ENCODE data around the gene SH2D5.

SH2D5 gene

GRCh38 chr1:20711285-20712214, 21.0 kb downstream of the SH2D5 start:
- DNase-seq = no peak

GRCh38 chr1:20710469-20711284, 21.8 kb downstream of the SH2D5 start:
- no peak for DNase-seq

GRCh38 chr1:20709868-20710267, 22.6 kb downstream of the SH2D5 start:
- no peak for DNase-seq

GRCh38 chr1:20708891-20709290, 23.6 kb downstream of the SH2D5 start:
- DNase-seq = no peak

- no peak for DNase-seq
Observed at GRCh38 chr1:20708057-20708456, 24.4 kb downstream of the SH2D5 start.

- no peak for DNase-seq
Observed at GRCh38 chr1:20706841-20707240, 25.7 kb downstream of the SH2D5 start.

GRCh38 chr1:20705203-20705755, 27.2 kb downstream of the SH2D5 start:
- DNase-seq = no peak

- DNase-seq = no peak
Observed at GRCh38 chr1:20704390-20705202, 27.9 kb downstream of the SH2D5 start.

- DNase-seq = no peak
Observed at GRCh38 chr1:20703124-20703756, 29.3 kb downstream of the SH2D5 start.

GRCh38 chr1:20702416-20702815, 30.1 kb downstream of the SH2D5 start:
- no peak for DNase-seq

- no peak for DNase-seq
Observed at GRCh38 chr1:20701847-20702246, 30.7 kb downstream of the SH2D5 start.

- DNase-seq = no peak
Observed at GRCh38 chr1:20701446-20701845, 31.1 kb downstream of the SH2D5 start.

- DNase-seq = no peak
Observed at GRCh38 chr1:20700636-20701215, 31.8 kb downstream of the SH2D5 start.

GRCh38 chr1:20699558-20699957, 32.9 kb downstream of the SH2D5 start:
- DNase-seq = no peak

- DNase-seq = no peak
Observed at GRCh38 chr1:20698195-20698910, 34.1 kb downstream of the SH2D5 start.

- DNase-seq = no peak
Observed at GRCh38 chr1:20697563-20697962, 34.9 kb downstream of the SH2D5 start.

GRCh38 chr1:20696397-20697333, 35.8 kb downstream of the SH2D5 start:
- peak; percentile 61 for DNase-seq

- no peak for DNase-seq
Observed at GRCh38 chr1:20695515-20695914, 37.0 kb downstream of the SH2D5 start.

GRCh38 chr1:20693623-20694022, 38.9 kb downstream of the SH2D5 start:
- no peak for DNase-seq

- no peak for DNase-seq
Observed at GRCh38 chr1:20691872-20692271, 40.6 kb downstream of the SH2D5 start.
